GM19043 (cell line): ENCODE data around the gene RGS7.
"Not testable (repeated sequence)": the region's sequence is repeated elsewhere in the genome, so short reads cannot be mapped to it uniquely, and the experiment has no call there.

Experiments
- ATAC-seq: cut with Tn5 transposase; IDR thresholded peaks from one replicate; pipeline ENCODE4 v1.9.1; 2021; ENCODE audit warnings: low read depth; ENCODE audit not compliant: unreplicated experiment

RGS7 gene

GRCh38 chr1:240941701-240942370, 415.2 kb downstream of the RGS7 start:
- ATAC-seq = no peak

- no peak for ATAC-seq
Measured at GRCh38 chr1:240936911-240937668, 419.9 kb downstream of the RGS7 start.

GRCh38 chr1:240935920-240936319, 421.1 kb downstream of the RGS7 start:
- no peak for ATAC-seq

DNA sequence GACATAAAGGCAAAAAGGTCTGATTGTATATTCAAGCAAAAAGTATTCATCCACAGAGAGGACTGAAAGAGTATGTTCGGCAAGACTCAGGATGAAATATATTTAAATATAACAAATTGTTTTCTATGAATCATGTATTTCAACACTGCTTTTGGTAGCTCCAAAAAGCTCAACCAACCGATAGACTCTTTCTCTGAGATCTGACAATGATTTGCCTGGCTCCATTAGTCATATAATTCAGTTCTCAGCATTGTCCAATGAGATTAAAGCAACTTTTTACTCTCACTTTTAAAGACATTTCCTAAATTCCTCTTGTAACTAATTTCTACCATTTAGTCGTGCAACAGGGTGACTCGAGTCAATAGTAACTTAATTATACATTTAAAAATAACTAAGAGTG, 426.0 kb downstream of the RGS7 start:
- no peak for ATAC-seq

GRCh38 chr1:240928265-240928664, 428.7 kb downstream of the RGS7 start:
- no peak for ATAC-seq

- ATAC-seq = no peak
Measured at GRCh38 chr1:240927821-240928220, 429.2 kb downstream of the RGS7 start.

GRCh38 chr1:240925273-240925672, 431.7 kb downstream of the RGS7 start:
- no peak for ATAC-seq

DNA sequence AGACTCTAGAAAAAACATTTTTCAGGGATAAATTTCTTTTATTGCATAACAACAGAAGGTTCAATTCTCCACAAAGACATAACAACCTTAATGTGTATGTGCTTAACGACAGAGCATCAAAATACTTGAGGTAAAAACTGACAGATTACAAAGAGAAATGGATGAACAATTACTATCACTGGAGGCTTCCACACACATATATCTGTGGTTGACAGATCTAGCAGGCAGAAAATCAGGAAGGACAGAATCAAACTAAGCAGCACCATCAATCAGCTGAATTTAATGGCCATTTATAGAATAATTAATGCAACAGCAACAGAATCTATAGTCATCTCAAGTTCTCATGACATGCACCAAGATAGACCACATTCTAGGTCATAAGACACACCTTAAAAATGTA, 439.0 kb downstream of the RGS7 start:
- no peak for ATAC-seq

- ATAC-seq = no peak
Measured at GRCh38 chr1:240914506-240914905, 442.5 kb downstream of the RGS7 start.

DNA sequence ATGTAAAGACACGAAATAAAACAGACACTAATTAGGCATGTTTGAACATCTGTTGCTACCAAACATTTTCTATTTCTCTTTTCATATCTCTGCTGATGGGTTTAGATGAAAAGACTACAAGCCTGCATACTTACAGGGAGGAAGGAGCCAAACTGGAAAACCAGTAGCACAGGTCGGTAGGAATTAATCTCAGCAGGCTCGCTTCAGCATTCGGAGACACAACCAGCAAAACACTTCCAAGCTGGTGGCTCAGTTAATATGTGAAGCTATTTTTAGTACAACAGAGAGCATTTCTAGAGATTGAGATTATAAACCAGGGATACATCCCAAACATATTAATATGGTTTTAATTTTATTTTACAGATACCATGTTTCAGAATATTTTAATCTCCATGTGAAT, 444.2 kb downstream of the RGS7 start:
- no peak for ATAC-seq

DNA sequence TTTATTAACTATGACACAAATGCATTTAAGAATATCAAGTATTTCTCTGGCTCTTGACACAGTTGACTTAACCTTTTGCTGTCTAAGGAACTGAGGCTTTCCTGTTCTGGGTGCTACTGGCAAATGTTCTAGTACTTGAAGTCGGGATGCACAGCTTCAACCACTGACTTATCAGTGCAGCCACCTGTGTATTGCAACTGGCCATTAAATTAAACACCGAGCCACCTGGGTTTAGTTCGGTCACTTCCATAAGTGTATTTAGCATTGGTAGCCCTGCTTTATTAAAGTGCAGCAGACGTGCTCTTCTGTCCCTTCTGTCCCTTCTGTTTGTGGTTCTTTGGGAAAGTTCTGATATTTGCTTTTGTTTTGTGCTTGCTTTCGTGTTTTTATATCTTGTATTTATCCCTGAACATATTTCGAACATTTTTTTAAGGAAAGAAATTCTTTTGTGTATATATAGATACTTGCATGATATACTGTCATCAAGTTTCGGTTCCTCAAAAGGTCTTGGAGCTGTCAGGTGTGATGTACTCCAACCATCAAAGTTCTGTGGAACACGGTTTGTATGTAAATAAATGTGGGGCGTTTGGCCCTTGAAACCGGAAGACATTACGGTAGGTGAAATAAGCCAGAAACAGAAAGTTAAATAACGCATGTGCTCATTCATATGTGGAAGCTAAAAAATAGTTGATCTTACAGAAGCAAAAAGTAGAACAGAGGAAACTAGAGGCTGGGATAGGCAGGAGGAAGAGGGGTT, 447.1 kb downstream of the RGS7 start:
- ATAC-seq = no peak

- ATAC-seq = no peak
Measured at GRCh38 chr1:240906477-240906876, 450.5 kb downstream of the RGS7 start.

GRCh38 chr1:240905225-240905765, 451.7 kb downstream of the RGS7 start:
- no peak for ATAC-seq

DNA sequence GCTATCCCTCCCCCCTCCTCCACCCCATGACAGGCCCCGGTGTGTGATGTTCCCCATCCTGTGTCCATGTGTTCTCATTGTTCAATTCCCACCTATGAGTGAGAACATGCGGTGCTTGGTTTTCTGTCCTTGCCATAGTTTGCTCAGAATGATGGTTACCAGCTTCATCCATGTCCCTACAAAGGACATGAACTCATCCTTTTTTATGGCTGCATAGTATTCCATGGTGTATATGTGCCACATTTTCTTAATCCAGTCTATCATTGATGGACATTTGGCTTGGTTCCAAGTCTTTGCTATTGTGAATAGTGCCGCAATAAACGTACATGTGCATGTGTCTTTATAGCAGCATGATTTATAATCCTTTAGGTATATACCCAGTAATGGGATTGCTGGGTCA, 461.6 kb downstream of the RGS7 start:
- ATAC-seq = not testable (repeated sequence)

DNA sequence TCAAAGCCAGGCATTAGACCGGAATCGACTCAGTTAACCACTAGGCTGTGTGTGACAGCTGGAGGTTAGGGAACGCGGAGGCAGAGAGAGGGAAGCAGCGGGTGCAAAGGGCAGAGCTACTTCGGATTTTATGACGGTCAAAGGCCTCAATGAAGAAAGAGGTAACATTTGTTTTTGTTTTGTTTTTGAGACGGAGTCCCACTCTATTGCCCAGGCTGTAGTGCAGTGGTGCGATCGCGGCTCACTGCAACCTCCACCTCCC, 468.3 kb downstream of the RGS7 start:
- no peak for ATAC-seq

- ATAC-seq = no peak
Measured at GRCh38 chr1:240888039-240888786, 468.8 kb downstream of the RGS7 start.

DNA sequence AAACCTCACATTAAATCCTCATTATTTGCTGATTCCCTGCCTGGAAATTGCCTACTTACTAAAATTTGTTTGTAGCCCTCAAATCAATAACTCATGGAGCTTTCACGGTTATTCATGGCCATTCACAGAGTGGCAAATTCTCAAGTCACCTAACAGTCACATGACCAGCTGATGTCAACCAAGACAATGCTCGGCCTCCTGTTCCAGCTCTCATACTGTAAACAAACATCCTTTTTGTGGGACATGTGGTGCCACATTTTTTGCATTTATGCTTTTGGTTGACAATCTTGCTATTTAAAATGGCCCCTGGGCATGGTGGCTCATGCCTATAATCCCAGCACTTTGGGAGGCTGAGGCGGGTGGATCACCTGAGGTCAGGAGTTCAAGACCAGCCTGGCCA, 473.5 kb downstream of the RGS7 start:
- ATAC-seq = no peak

DNA sequence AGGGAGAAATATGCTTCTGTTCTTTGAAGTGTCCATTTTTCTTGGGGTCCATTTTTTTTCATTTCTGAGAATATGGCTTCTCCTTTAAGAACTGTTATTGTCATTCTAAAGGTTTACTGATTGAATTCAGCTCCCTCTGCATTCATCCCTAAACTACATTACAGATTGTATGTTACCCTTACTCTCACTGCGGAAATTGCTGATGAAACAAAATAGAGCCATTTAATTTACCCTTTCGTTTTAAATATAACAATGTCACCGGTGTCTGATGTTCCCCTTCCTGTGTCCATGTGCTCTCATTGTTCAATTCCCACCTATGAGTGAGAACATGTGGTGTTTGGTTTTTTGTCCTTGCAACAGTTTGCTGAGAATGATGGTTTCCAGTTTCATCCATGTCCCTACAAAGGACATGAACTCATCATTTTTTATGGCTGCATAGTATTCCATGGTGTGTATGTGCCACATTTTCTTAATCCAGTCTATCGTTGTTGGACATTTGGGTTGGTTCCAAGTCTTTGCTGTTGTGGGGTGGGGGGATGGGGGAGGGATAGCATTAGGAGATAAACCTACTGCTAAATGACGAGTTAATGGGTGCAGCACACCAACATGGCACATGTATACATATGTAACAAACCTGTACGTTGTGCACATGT, 474.2 kb downstream of the RGS7 start:
- ATAC-seq = not testable (repeated sequence)

GRCh38 chr1:240878631-240879030, 478.4 kb downstream of the RGS7 start:
- ATAC-seq = no peak

DNA sequence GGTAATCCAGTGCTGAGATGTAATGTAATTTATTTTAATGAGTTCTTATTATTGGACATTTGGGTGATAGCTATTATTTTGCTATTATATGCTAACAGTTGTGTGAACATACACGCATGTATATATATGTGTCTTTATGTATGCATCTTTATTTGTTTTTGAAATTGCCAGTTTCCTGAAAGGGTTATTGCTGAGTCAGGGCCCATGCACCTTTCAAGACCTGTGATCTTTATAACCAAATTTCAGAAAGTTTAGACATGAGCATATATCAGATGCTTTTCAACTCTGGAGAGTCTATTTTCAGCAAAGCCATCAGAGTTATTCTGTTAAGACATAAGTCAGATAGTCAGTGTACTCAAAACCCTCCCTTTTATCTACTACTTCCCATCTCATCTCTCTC, 479.4 kb downstream of the RGS7 start:
- no peak for ATAC-seq
